CD14-positive monocyte (primary cell): ENCODE results near the gene SEPTIN8. TPM values are rescaled to one million over a fixed set of nuclear protein-coding genes. Genes with fewer than 3 reads are reported as not detected.

ENCODE experiments used
- DNase-seq, 3 donors: peaks; one replicate each; pipeline ENCODE4 v3.0.0-alpha.2; 2011 to 2022
- H2AFZ ChIP-seq: 2 replicates; pipeline ENCODE4 v1.6.0; 2012; ENCODE audit warnings: mild to moderate bottlenecking, low read depth, low read length, inconsistent platforms; ENCODE audit not compliant: insufficient read depth, poor library complexity, severe bottlenecking
- H3K27ac ChIP-seq, 2 donors: 1 replicate in 1 of 2; 2 replicates in 1 of 2; pipeline ENCODE4 v1.5.1; 2012 to 2013; ENCODE audit warnings: low read length in 2 of 2, control low read depth in 1 of 2, inconsistent platforms in 1 of 2, low read depth in 1 of 2, mild to moderate bottlenecking in 1 of 2
- H3K27me3 ChIP-seq, 2 donors: one replicate each; pipeline versions ENCODE4 v1.6.0 to v1.6.1; 2011 to 2013; ENCODE audit warnings: low read length in 2 of 2; ENCODE audit not compliant: control insufficient read depth in 2 of 2, insufficient read depth in 2 of 2
- H3K36me3 ChIP-seq, 2 donors: replicated peaks in 1 of 2; 1 replicate in 1 of 2; 2 replicates in 1 of 2; pipeline versions ENCODE4 v1.5.1 to v1.6.1; 2012 to 2013; ENCODE audit warnings: low read length in 2 of 2, control low read depth in 1 of 2, inconsistent platforms in 1 of 2, mild to moderate bottlenecking in 1 of 2; ENCODE audit not compliant: insufficient read depth in 2 of 2, control insufficient read depth in 1 of 2
- H3K4me1 ChIP-seq, 2 donors: 1 replicate in 1 of 2; 2 replicates in 1 of 2; pipeline versions ENCODE4 v1.5.1 to v1.6.1; 2012 to 2013; ENCODE audit warnings: low read length in 2 of 2, control low read depth in 1 of 2, inconsistent platforms in 1 of 2, mild to moderate bottlenecking in 1 of 2, moderate library complexity in 1 of 2; ENCODE audit not compliant: insufficient read depth in 2 of 2, control insufficient read depth in 1 of 2
- H3K4me2 ChIP-seq: replicated peaks from 2 replicates; pipeline ENCODE3; 2012; ENCODE audit warnings: low read length, moderate library complexity, mild to moderate bottlenecking; ENCODE audit not compliant: poor library complexity, severe bottlenecking; ENCODE audit errors: extremely low read depth
- H3K4me3 ChIP-seq, 3 experiments: fragments of 200-600 bp in 1 of 3; sonication (generic) in 1 of 3; replicated peaks in 1 of 3; 1 replicate in 2 of 3; 2 replicates in 1 of 3; pipeline ENCODE4 v1.5.1; 2011 to 2013; ENCODE audit warnings: low read length in 3 of 3, mild to moderate bottlenecking in 3 of 3, control low read depth in 2 of 3, low read depth in 2 of 3, inconsistent platforms in 1 of 3, moderate library complexity in 1 of 3
- H3K79me2 ChIP-seq: 2 replicates; pipeline ENCODE4 v1.6.0; 2012; ENCODE audit warnings: mild to moderate bottlenecking, control low read depth, inconsistent platforms, low read length, moderate library complexity; ENCODE audit not compliant: insufficient read depth
- H3K9ac ChIP-seq: 2 replicates; pipeline ENCODE4 v1.6.0; 2017; ENCODE audit warnings: low read length, mild to moderate bottlenecking; ENCODE audit not compliant: insufficient read depth, poor library complexity, severe bottlenecking
- H3K9me3 ChIP-seq, 2 donors: replicated peaks in 1 of 2; 1 replicate in 1 of 2; 2 replicates in 1 of 2; pipeline versions ENCODE4 v1.5.1 to v1.6.1; 2012 to 2013; ENCODE audit warnings: low read length in 2 of 2, control low read depth in 1 of 2; ENCODE audit not compliant: control insufficient read depth in 1 of 2, insufficient read depth in 1 of 2
- H4K20me1 ChIP-seq: 2 replicates; pipeline ENCODE4 v1.6.0; 2012; ENCODE audit warnings: mild to moderate bottlenecking, low read length, control low read depth, moderate library complexity; ENCODE audit not compliant: insufficient read depth
- H3K27ac Mint-ChIP-seq, 7 donors: one replicate each; pipeline ENCODE4 v1.8.0; 2020; ENCODE audit warnings: mild to moderate bottlenecking in 7 of 7, mixed read lengths in 7 of 7, moderate library complexity in 6 of 7, inconsistent platforms in 2 of 7
- H3K27me3 Mint-ChIP-seq, 3 donors: one replicate each; pipeline ENCODE4 v1.8.0; 2021 to 2022; ENCODE audit warnings: low read depth in 3 of 3, mild to moderate bottlenecking in 3 of 3, mixed read lengths in 3 of 3, moderate library complexity in 3 of 3, inconsistent platforms in 1 of 3
- H3K36me3 Mint-ChIP-seq, 2 donors: one replicate each; pipeline ENCODE4 v1.8.0; 2020; ENCODE audit warnings: mixed read lengths in 2 of 2, inconsistent platforms in 1 of 2, mild to moderate bottlenecking in 1 of 2
- H3K4me1 Mint-ChIP-seq: one replicate; pipeline ENCODE4 v1.8.0; 2020; ENCODE audit warnings: mild to moderate bottlenecking, mixed read lengths
- H3K4me3 Mint-ChIP-seq, 2 donors: one replicate each; pipeline ENCODE4 v1.8.0; 2020; ENCODE audit warnings: mild to moderate bottlenecking in 2 of 2, mixed read lengths in 2 of 2, moderate library complexity in 1 of 2
- H3K9me3 Mint-ChIP-seq, 7 donors: one replicate each; pipeline ENCODE4 v1.8.0; 2020 to 2022; ENCODE audit warnings: mixed read lengths in 7 of 7, mild to moderate bottlenecking in 6 of 7, moderate library complexity in 6 of 7, inconsistent platforms in 2 of 7
- WGBS: methylation state at CpG from one replicate; pipeline ENCODE4 v1.1.5; 2013; ENCODE audit warnings: missing lambda C conversion rate; ENCODE audit not compliant: insufficient coverage; 5-methylcytosine and 5-hydroxymethylcytosine counted together
- intact Hi-C, 2 donors: fragments of 100-400 bp; cut with micrococcal nuclease; formaldehyde crosslinking; loops; one replicate each; pipeline versions ENCODE4 v1.15.0 to v1.15.1; 2023
- polyA plus RNA-seq, 3 donors: library from polyadenylated mRNA; depleted of rRNA in 1 of 3; unstranded in 2 of 3; stranded (reverse) in 1 of 3; fragments of 300-500 nt in 2 of 3; fragments of >200 nt in 1 of 3; fragmentation: Illumina TruSeq in 2 of 3; gene quantifications; 1 replicate in 2 of 3; 2 replicates in 1 of 3; pipeline ENCODE4 v1.2.3, GENCODE V29; 2012 to 2021
- TF ChIP-seq, protein P1 (sequence below): fragments of 200-600 bp; IDR thresholded peaks from one replicate; pipeline ENCODE4 v1.8.0; 2022; ENCODE audit warnings: antibody characterized with exemption, mild to moderate bottlenecking

The SEPTIN8 gene
- polyA plus RNA-seq, 3 donors, result 0.36 to 5.0 (median 0.54) TPM

DNA sequence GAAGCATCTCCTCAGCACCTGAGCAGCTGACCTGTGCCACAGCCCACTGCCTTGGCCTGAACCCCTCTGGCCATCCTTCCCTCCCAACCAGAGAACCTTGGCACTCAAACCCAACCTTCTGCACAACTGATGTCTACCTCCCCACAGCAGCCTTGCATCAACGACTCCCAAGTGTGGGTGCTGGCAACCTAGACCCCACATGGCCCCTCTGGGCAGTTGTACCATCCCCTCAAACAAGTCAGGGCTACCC, 10.3 kb downstream of the SEPTIN8 start:
- Histone ChIP-seq H3K27ac (no peak overlapping the region), H3K9me3 (no peaks in the 10 kb centered on the region), H3K79me2 (no peaks in the 10 kb centered on the region), H3K4me1 (peaks cover 15% of the 10 kb centered on the region in 2 donors), H3K9ac (no peak overlapping the region), H3K4me3 (no peak overlapping the region), H3K36me3 (no peaks in the 10 kb centered on the region), H3K27me3 (no peaks in the 10 kb centered on the region), H3K4me2 (no peak overlapping the region), H4K20me1 (no peaks in the 10 kb centered on the region), H2AFZ (no peak overlapping the region)
- Mint-ChIP-seq H3K9me3 (no peaks in the 10 kb centered on the region), H3K27ac (no peak overlapping the region), H3K4me3 (no peak overlapping the region), H3K4me1 (peaks cover 30% of the 10 kb centered on the region), H3K27me3 (peaks cover 3 to 7% (median 6%) of the 10 kb centered on the region in 3 donors), H3K36me3 (peaks cover under 1 to 3% of the 10 kb centered on the region in 2 donors)
- no peak for DNase-seq
- intact Hi-C loops, result no loop called here
- TF ChIP-seq, protein P1, sequence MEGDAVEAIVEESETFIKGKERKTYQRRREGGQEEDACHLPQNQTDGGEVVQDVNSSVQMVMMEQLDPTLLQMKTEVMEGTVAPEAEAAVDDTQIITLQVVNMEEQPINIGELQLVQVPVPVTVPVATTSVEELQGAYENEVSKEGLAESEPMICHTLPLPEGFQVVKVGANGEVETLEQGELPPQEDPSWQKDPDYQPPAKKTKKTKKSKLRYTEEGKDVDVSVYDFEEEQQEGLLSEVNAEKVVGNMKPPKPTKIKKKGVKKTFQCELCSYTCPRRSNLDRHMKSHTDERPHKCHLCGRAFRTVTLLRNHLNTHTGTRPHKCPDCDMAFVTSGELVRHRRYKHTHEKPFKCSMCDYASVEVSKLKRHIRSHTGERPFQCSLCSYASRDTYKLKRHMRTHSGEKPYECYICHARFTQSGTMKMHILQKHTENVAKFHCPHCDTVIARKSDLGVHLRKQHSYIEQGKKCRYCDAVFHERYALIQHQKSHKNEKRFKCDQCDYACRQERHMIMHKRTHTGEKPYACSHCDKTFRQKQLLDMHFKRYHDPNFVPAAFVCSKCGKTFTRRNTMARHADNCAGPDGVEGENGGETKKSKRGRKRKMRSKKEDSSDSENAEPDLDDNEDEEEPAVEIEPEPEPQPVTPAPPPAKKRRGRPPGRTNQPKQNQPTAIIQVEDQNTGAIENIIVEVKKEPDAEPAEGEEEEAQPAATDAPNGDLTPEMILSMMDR, result no peak
- WGBS, result 100% methylated on average over 1 of the region's 1 CpG

DNA sequence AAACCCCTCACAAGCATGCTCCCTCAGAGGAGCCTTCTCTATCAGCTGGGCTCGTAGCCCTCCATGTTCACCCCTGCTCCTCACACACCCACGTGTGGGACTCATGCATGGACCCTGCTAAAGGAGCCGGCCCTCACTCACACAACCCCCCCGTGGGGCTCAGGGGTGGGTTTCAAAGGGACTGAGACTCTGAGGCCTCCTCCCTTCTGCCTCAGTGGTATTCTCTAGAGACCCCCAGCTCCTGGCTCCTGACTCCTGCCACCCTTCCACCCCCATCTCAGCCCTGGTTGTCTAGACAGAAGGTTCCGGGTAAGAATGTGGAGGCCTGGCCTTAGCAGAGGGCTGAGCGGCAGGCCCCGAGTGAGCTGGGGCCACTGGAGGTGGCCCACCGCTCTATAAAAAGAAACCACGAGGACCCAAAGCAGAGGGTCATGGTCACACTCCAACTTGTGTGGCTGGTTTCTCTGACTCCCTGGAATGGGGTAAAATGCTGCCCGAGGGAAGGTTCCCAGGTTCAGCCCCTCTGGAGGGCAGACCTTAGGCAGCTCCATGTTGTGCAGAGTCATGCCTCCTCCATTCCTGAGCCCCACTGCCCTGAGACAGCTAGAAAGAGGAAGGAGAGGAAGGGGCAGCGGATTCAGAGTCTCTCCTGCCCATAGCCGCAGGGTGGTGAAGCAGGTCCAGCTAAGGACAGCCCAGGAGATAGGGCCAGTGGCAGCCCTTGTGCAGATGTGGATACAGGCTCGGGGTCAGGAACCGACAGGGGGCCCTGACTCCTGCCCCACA, 10.8 kb downstream of the SEPTIN8 start:
- Histone ChIP-seq H3K27me3 (no peaks in the 10 kb centered on the region), H3K9me3 (no peaks in the 10 kb centered on the region), H2AFZ (no peak overlapping the region), H3K79me2 (no peaks in the 10 kb centered on the region), H3K36me3 (no peaks in the 10 kb centered on the region), H4K20me1 (no peaks in the 10 kb centered on the region), H3K9ac (no peak overlapping the region), H3K4me2 (no peak overlapping the region), H3K4me3 (no peak overlapping the region), H3K4me1 (peaks cover 15% of the 10 kb centered on the region in 2 donors), H3K27ac (no peak overlapping the region)
- Mint-ChIP-seq H3K27me3 (peaks cover 3 to 4% (median 4%) of the 10 kb centered on the region in 3 donors), H3K27ac (no peak overlapping the region), H3K4me1 (peaks cover 31% of the 10 kb centered on the region), H3K9me3 (no peaks in the 10 kb centered on the region), H3K36me3 (peaks cover 3 to 6% of the 10 kb centered on the region in 2 donors), H3K4me3 (no peak overlapping the region)
- no peak for DNase-seq
- intact Hi-C loops, result no loop called here
- WGBS, result 98% methylated on average over 9 of the region's 14 CpGs
- TF ChIP-seq, protein P1, result no peak
